Activated CD4-positive, alpha-beta memory T cell treated with anti-CD3 and anti-CD28 coated beads for 36 hours (primary cell): ENCODE results near the gene TTF2. TPM values are rescaled to one million over a fixed set of nuclear protein-coding genes. Genes with fewer than 3 reads are reported as not detected.

Source experiments
- CTCF ChIA-PET: fragments of 350-600 bp; sonication (Branson Sonifier 250); formaldehyde crosslinking; loops from one replicate; lab custom pipeline; 2021; ENCODE audit warnings: antibody characterized with exemption, inconsistent platforms; lab: Charles Lee
- POLR2A ChIA-PET: fragments of 350-600 bp; sonication (Branson Sonifier 250); formaldehyde crosslinking; loops from one replicate; lab custom pipeline; 2021; ENCODE audit warnings: antibody characterized with exemption; lab: Charles Lee
- DNase-seq: peaks from one replicate; pipeline ENCODE4 v3.0.0-alpha.2; 2020
- H3K27ac Mint-ChIP-seq: one replicate; pipeline ENCODE4 v1.8.0; 2021; ENCODE audit warnings: mixed read lengths
- H3K27me3 Mint-ChIP-seq: one replicate; pipeline ENCODE4 v1.8.0; 2021; ENCODE audit warnings: mixed read lengths
- H3K36me3 Mint-ChIP-seq: one replicate; pipeline ENCODE4 v1.8.0; 2021; ENCODE audit warnings: mixed read lengths
- H3K4me1 Mint-ChIP-seq: one replicate; pipeline ENCODE4 v1.8.0; 2021; ENCODE audit warnings: low read depth, mixed read lengths
- H3K4me3 Mint-ChIP-seq: one replicate; pipeline ENCODE4 v1.8.0; 2021; ENCODE audit warnings: mild to moderate bottlenecking, mixed read lengths
- H3K9me3 Mint-ChIP-seq: one replicate; pipeline ENCODE4 v1.8.0; 2021; ENCODE audit warnings: mixed read lengths
- intact Hi-C: fragments of 100-400 bp; cut with micrococcal nuclease; formaldehyde crosslinking; loops from one replicate; pipeline ENCODE4 v1.15.1; 2023
- total RNA-seq, 2 experiments: library from RNA; stranded (reverse); gene quantifications; one replicate each; pipeline ENCODE4 v1.2.3, GENCODE V29; 2021

TTF2 gene
- total RNA-seq, 2 experiments from 2014 or later: 102 to 104 TPM

GRCh38 chr1:117122330-117123025 is 62.4 kb downstream of the TTF2 start:
- no peaks in the 10 kb centered on the region for H3K36me3 Mint-ChIP-seq
- no peak overlapping the region for H3K27ac Mint-ChIP-seq
- H3K4me1 Mint-ChIP-seq: peaks cover 8% of the 10 kb centered on the region
- peaks cover 10% of the 10 kb centered on the region for H3K27me3 Mint-ChIP-seq
- no peaks in the 10 kb centered on the region for H3K9me3 Mint-ChIP-seq
- no peak for DNase-seq
- intact Hi-C loops: loop anchor here (2.0 to 10.0 kb wide), 6 partner anchors 46 to 632 kb away; partner anchors contain the start of genes CD58 and MAN1A2
- CTCF ChIA-PET: interaction anchor here (0.7 to 4.0 kb wide), 10 partner anchors 16 to 533 kb away, joined by 3 to 23 read pairs (median 3); no protein-coding TSS in a partner anchor
- POLR2A ChIA-PET: no interaction called here
- H3K4me3 Mint-ChIP-seq: peak overlapping the region; percentile 72

DNA sequence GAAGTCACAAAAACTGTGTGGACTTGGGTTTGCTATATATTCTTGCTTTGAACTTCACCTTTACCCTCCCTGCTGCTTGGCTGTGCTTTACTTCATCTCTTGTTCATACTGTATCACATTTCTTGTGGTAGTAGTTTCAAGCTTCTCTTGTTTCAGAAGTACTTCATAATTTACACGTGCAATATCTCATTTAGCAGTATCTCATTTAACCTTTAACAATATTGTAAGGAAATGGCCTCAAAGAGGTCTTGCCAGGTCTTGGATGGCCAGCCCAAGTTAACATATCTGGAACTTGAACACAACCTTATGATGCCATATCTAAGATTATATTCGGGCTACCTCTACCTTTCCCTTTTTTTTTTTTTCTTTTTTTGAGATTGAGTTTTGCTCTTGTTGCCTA is 63.1 kb downstream of the TTF2 start:
- no peak overlapping the region for H3K27ac Mint-ChIP-seq
- no peaks in the 10 kb centered on the region for H3K9me3 Mint-ChIP-seq
- H3K4me3 Mint-ChIP-seq: no peak overlapping the region
- H3K4me1 Mint-ChIP-seq: peaks cover 8% of the 10 kb centered on the region
- ChIA-PET POLR2A (no interaction called here), CTCF (interaction anchor here (1.0 to 4.0 kb wide), 5 partner anchors 29 to 533 kb away, joined by 3 to 23 read pairs (median 3); no protein-coding TSS in a partner anchor)
- no peak for DNase-seq
- peaks cover 10% of the 10 kb centered on the region for H3K27me3 Mint-ChIP-seq
- H3K36me3 Mint-ChIP-seq: no peaks in the 10 kb centered on the region
- intact Hi-C loops: loop anchor here (2.0 to 10.0 kb wide), 6 partner anchors 46 to 632 kb away; partner anchors contain the start of genes CD58 and MAN1A2

GRCh38 chr1:117124661-117125060 is 64.5 kb downstream of the TTF2 start:
- peaks cover 10% of the 10 kb centered on the region for H3K27me3 Mint-ChIP-seq
- POLR2A ChIA-PET: no interaction called here
- H3K9me3 Mint-ChIP-seq: no peaks in the 10 kb centered on the region
- no peak for DNase-seq
- H3K4me1 Mint-ChIP-seq: peaks cover 8% of the 10 kb centered on the region
- CTCF ChIA-PET: interaction anchor here (0.6 to 4.0 kb wide), 4 partner anchors 9 to 158 kb away, joined by 3 to 23 read pairs (median 3); no protein-coding TSS in a partner anchor
- no peak overlapping the region for H3K27ac Mint-ChIP-seq
- intact Hi-C loops: loop anchor here (5.0 to 10.0 kb wide), 4 partner anchors 240 to 630 kb away; partner anchors contain the start of genes CD58 and MAN1A2
- no peak overlapping the region for H3K4me3 Mint-ChIP-seq
- no peaks in the 10 kb centered on the region for H3K36me3 Mint-ChIP-seq

GRCh38 chr1:117127795-117128194 is 67.7 kb downstream of the TTF2 start:
- Mint-ChIP-seq H3K27ac (no peak overlapping the region), H3K9me3 (no peaks in the 10 kb centered on the region), H3K4me1 (no peaks in the 10 kb centered on the region), H3K27me3 (peaks cover 9% of the 10 kb centered on the region), H3K4me3 (no peak overlapping the region), H3K36me3 (no peaks in the 10 kb centered on the region)
- intact Hi-C loops: loop anchor here (1.0 to 10.0 kb wide), 4 partner anchors 60 to 627 kb away; partner anchors contain the start of gene MAN1A2
- ChIA-PET CTCF (interaction anchor here (1.0 to 4.5 kb wide), 17 partner anchors 8 to 629 kb away, joined by 3 to 150 read pairs (median 8); partner anchors contain the start of gene TTF2), POLR2A (no interaction called here)
- no peak for DNase-seq

DNA sequence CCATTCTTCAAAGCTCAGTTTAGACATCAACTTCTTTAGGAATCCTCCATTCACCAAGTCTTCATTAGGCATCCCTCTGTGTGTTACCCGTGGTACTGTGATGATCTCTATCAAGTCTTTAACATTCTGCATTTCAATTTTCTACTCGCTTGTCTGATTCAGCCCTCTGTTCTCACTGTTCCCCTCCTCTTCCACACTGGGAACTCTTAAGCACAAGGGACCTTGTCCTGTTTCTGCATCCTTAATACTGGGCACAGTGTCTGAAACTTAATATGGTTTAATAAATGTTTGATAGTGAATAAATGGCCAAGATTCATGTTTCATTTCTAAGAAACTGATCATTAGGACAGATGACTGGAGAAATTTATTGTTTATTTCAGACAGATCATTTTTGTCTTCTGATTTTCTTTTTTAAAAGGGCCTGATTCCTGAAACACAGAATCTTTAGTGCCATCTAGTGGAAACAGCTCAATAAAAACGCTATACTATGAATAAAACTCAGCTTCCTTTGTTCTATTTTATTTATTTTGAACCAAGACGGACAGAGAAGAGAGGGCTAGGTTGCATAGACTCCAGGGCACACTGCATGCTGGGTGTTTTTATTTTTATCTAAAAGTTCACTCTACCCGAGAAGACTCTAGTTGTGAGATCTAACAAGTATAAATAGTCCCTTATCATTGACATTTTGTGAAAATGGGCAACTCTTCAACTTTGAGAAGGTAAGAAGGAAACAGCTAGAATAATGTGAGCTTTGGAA is 68.4 kb downstream of the TTF2 start:
- no peak for DNase-seq
- intact Hi-C loops: loop anchor here (1.0 to 10.0 kb wide), 4 partner anchors 61 to 626 kb away; partner anchors contain the start of gene MAN1A2
- Mint-ChIP-seq H3K4me3 (no peak overlapping the region), H3K36me3 (no peaks in the 10 kb centered on the region), H3K27me3 (peaks cover 10% of the 10 kb centered on the region), H3K9me3 (no peaks in the 10 kb centered on the region), H3K27ac (no peak overlapping the region), H3K4me1 (no peaks in the 10 kb centered on the region)
- ChIA-PET POLR2A (interaction anchor here (1.2 kb wide), 1 partner anchor 532 kb away, joined by 3 read pairs; no protein-coding TSS in a partner anchor), CTCF (interaction anchor here (0.5 to 4.5 kb wide), 46 partner anchors 9 to 989 kb away, joined by 3 to 150 read pairs (median 4); partner anchors contain the start of gene TTF2)

DNA sequence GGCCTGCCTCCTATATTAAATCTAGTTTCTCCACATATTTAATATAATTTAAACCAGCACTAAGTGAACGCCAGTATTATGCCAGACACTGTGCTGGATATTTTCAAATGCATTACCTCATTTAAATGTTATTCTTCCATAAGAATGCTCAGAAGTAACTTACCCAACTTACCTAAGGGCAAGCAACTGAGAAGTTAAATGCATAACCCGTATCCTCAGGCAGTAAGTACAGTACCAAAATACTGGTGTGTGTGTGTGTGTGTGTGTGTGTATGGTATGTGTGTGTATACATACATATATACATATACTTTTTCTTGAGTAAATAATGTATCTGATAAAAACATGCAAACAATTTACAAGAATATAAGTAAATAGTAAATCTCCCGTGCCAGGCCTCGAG is 70.4 kb downstream of the TTF2 start:
- POLR2A ChIA-PET: no interaction called here
- no peaks in the 10 kb centered on the region for H3K9me3 Mint-ChIP-seq
- peaks cover 14% of the 10 kb centered on the region for H3K27me3 Mint-ChIP-seq
- no peak overlapping the region for H3K27ac Mint-ChIP-seq
- H3K4me3 Mint-ChIP-seq: no peak overlapping the region
- no peaks in the 10 kb centered on the region for H3K36me3 Mint-ChIP-seq
- CTCF ChIA-PET: no interaction called here
- DNase-seq: no peak
- intact Hi-C loops: no loop called here
- H3K4me1 Mint-ChIP-seq: no peaks in the 10 kb centered on the region

GRCh38 chr1:117135329-117135728 is 75.2 kb downstream of the TTF2 start:
- no peak for DNase-seq
- Mint-ChIP-seq H3K4me3 (no peak overlapping the region), H3K27ac (no peak overlapping the region), H3K27me3 (peaks cover 10% of the 10 kb centered on the region), H3K9me3 (no peaks in the 10 kb centered on the region), H3K4me1 (no peaks in the 10 kb centered on the region), H3K36me3 (no peaks in the 10 kb centered on the region)
- intact Hi-C loops: no loop called here
- ChIA-PET CTCF (no interaction called here), POLR2A (no interaction called here)

GRCh38 chr1:117136749-117137148 is 76.6 kb downstream of the TTF2 start:
- no peaks in the 10 kb centered on the region for H3K4me1 Mint-ChIP-seq
- H3K27me3 Mint-ChIP-seq: peaks cover 10% of the 10 kb centered on the region
- no peak for DNase-seq
- H3K4me3 Mint-ChIP-seq: no peak overlapping the region
- H3K27ac Mint-ChIP-seq: no peak overlapping the region
- ChIA-PET POLR2A (interaction anchor here (0.7 kb wide), 1 partner anchor 785 kb away, joined by 3 read pairs; no protein-coding TSS in a partner anchor), CTCF (interaction anchor here (0.8 to 1.6 kb wide), 2 partner anchors 8 to 69 kb away, joined by 3 to 8 read pairs; no protein-coding TSS in a partner anchor)
- no peaks in the 10 kb centered on the region for H3K9me3 Mint-ChIP-seq
- intact Hi-C loops: no loop called here
- H3K36me3 Mint-ChIP-seq: no peaks in the 10 kb centered on the region

DNA sequence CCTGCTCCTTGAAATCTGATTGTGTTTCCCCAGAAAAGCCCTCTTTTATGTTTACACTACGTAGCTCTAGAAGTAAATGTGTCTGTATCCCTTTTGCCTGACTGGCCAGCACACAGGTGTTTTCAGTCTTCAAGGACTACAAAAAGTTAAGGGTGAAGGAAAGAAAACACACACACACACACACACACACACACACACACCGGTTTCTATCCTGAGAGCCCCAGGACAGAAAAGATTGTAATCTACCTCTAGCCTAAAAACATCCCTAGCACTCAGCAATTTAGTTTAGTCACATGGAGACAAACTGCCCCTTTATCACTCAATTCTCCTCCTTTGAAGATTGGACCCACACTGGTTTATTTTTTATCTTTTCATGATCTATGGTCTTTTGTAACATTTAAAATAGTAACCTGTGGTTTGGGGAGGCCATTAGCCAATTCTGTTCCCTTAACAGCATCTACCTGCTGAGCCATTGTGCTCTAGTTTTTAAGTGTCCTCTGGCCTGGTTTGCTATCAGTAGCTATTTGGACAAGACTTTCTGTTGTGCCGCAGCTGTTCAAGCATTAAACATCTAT is 77.2 kb downstream of the TTF2 start:
- intact Hi-C loops: no loop called here
- POLR2A ChIA-PET: interaction anchor here (0.7 kb wide), 1 partner anchor 785 kb away, joined by 3 read pairs; no protein-coding TSS in a partner anchor
- H3K4me1 Mint-ChIP-seq: no peaks in the 10 kb centered on the region
- CTCF ChIA-PET: interaction anchor here (0.8 to 1.6 kb wide), 2 partner anchors 9 to 69 kb away, joined by 3 to 8 read pairs; no protein-coding TSS in a partner anchor
- DNase-seq: no peak
- no peak overlapping the region for H3K27ac Mint-ChIP-seq
- H3K36me3 Mint-ChIP-seq: no peaks in the 10 kb centered on the region
- peaks cover 10% of the 10 kb centered on the region for H3K27me3 Mint-ChIP-seq
- H3K9me3 Mint-ChIP-seq: no peaks in the 10 kb centered on the region
- H3K4me3 Mint-ChIP-seq: no peak overlapping the region

- Mint-ChIP-seq H3K27me3 (peaks cover 10% of the 10 kb centered on the region), H3K4me3 (no peak overlapping the region), H3K27ac (no peak overlapping the region), H3K4me1 (no peaks in the 10 kb centered on the region), H3K9me3 (no peaks in the 10 kb centered on the region), H3K36me3 (no peaks in the 10 kb centered on the region)
- POLR2A ChIA-PET: no interaction called here
- intact Hi-C loops: no loop called here
- CTCF ChIA-PET: interaction anchor here (1.6 kb wide), 1 partner anchor 10 kb away, joined by 8 read pairs; no protein-coding TSS in a partner anchor
- DNase-seq: no peak
Measured at GRCh38 chr1:117138106-117138505, 78.0 kb downstream of the TTF2 start.

- CTCF ChIA-PET: no interaction called here
- Mint-ChIP-seq H3K9me3 (no peaks in the 10 kb centered on the region), H3K36me3 (no peaks in the 10 kb centered on the region), H3K27me3 (peaks cover 7% of the 10 kb centered on the region), H3K4me3 (no peak overlapping the region), H3K27ac (no peak overlapping the region), H3K4me1 (no peaks in the 10 kb centered on the region)
- POLR2A ChIA-PET: no interaction called here
- intact Hi-C loops: no loop called here
- DNase-seq: no peak
Measured at GRCh38 chr1:117138561-117138960, 78.4 kb downstream of the TTF2 start.
